ENCODE results near the gene NDUFAF4. TPM values are rescaled to one million over a fixed set of nuclear protein-coding genes. Genes with fewer than 3 reads are reported as not detected.

NDUFAF4 gene
- 8.0 and 8.3 TPM in 2 replicates for total RNA-seq

GRCh38 chr6:96897396-96898240 lies at the start of gene NDUFAF4:
Gene NDUFAF4, minus strand, starts transcription at chr6:96897891. Its CDS starts 90 bp downstream, at chr6:96897801.

Other genes with a start within 250 kb of the NDUFAF4 start
- under 0.01 and 0.06 TPM in 2 replicates for gene GPR63, start 60.4 kb downstream of the NDUFAF4 start, total RNA-seq
- 0.13 TPM in 1 of 2 replicates, not detected in the other for gene KLHL32, start 26.8 kb upstream of the NDUFAF4 start, total RNA-seq

All from aortic smooth muscle cell (primary cell).